Esophagus muscularis mucosa (tissue), 4 donors: ENCODE results near the gene ANKRD24.

Experiments
- CTCF ChIP-seq, 3 experiments: fragments of 200-600 bp in 2 of 3; fragments of 450-650 bp in 1 of 3; sonication (generic) in 2 of 3; IDR thresholded peaks; one replicate each; pipeline ENCODE4 v1.5.1; 2017 to 2019; ENCODE audit warnings: antibody characterized with exemption in 3 of 3, mild to moderate bottlenecking in 2 of 3, moderate library complexity in 1 of 3
- EP300 ChIP-seq: sonication (generic); formaldehyde crosslinking; IDR thresholded peaks from one replicate; pipeline ENCODE4 v1.6.1; 2017; ENCODE audit warnings: antibody characterized with exemption
- POLR2A ChIP-seq: fragments of 450-650 bp; IDR thresholded peaks from one replicate; pipeline ENCODE4 v1.6.1; 2017; ENCODE audit warnings: antibody characterized with exemption, moderate library complexity, mild to moderate bottlenecking, low read depth

GRCh38 chr19:4234862-4235201 is 52.3 kb downstream of the ANKRD24 start:
- TF ChIP-seq CTCF (IDR thresholded peaks at IDR 0.05) (no peak), POLR2A (no peak), EP300 (no peak)
